Fibroblast of peridontal ligament (primary cell): ENCODE data around the gene TIE1.
A peak's percentile ranks its signal among the peaks of the same experiment; 100 is the strongest.

Experiments
- DNase-seq: peaks from one replicate; pipeline ENCODE4 v3.0.0-alpha.2; 2010; ENCODE audit errors: extremely low read depth

Gene TIE1

GRCh38 chr1:43293896-43294760 lies 6.7 kb upstream of the TIE1 start:
- DNase-seq, result peak; percentile 49

GRCh38 chr1:43294761-43295160 lies 6.0 kb upstream of the TIE1 start:
- DNase-seq, result no peak

GRCh38 chr1:43296207-43296606 lies 4.6 kb upstream of the TIE1 start:
- peak; percentile 47 for DNase-seq

- DNase-seq, result no peak
These were observed 2.7 kb upstream of the TIE1 start for GRCh38 chr1:43298055-43298454.

GRCh38 chr1:43299101-43299500 lies 1.7 kb upstream of the TIE1 start:
- DNase-seq, result no peak

GRCh38 chr1:43302201-43302600 lies 1.4 kb downstream of the TIE1 start:
- DNase-seq, result no peak

- no peak for DNase-seq
These were observed 2.1 kb downstream of the TIE1 start for GRCh38 chr1:43302721-43303470.

GRCh38 chr1:43303471-43304313 lies 2.9 kb downstream of the TIE1 start:
- no peak for DNase-seq

GRCh38 chr1:43304314-43304681 lies 3.5 kb downstream of the TIE1 start:
- no peak for DNase-seq

- no peak for DNase-seq
These were observed 4.1 kb downstream of the TIE1 start for GRCh38 chr1:43304771-43305300.

- no peak for DNase-seq
These were observed 4.7 kb downstream of the TIE1 start for GRCh38 chr1:43305461-43305860.

- no peak for DNase-seq
These were observed 5.3 kb downstream of the TIE1 start for GRCh38 chr1:43305926-43306687.

GRCh38 chr1:43306688-43307457 lies 6.1 kb downstream of the TIE1 start:
- no peak for DNase-seq

GRCh38 chr1:43307458-43308158 lies 6.8 kb downstream of the TIE1 start:
- no peak for DNase-seq

GRCh38 chr1:43308635-43309404 lies 8.0 kb downstream of the TIE1 start:
- no peak for DNase-seq

GRCh38 chr1:43309405-43310025 lies 8.7 kb downstream of the TIE1 start:
- DNase-seq, result no peak

GRCh38 chr1:43311521-43311920 lies 10.7 kb downstream of the TIE1 start:
- DNase-seq, result no peak

- no peak for DNase-seq
These were observed 11.4 kb downstream of the TIE1 start for GRCh38 chr1:43312212-43312623.
